CD14-positive monocyte (primary cell): ENCODE results near the gene FAM50A. TPM values are rescaled to one million over a fixed set of nuclear protein-coding genes. Genes with fewer than 3 reads are reported as not detected.

Experiments used
- DNase-seq, 3 donors: peaks; one replicate each; pipeline ENCODE4 v3.0.0-alpha.2; 2011 to 2022
- H2AFZ ChIP-seq: 2 replicates; pipeline ENCODE4 v1.6.0; 2012; ENCODE audit warnings: mild to moderate bottlenecking, low read depth, low read length, inconsistent platforms; ENCODE audit not compliant: insufficient read depth, poor library complexity, severe bottlenecking
- H3K27ac ChIP-seq, 2 donors: 1 replicate in 1 of 2; 2 replicates in 1 of 2; pipeline ENCODE4 v1.5.1; 2012 to 2013; ENCODE audit warnings: low read length in 2 of 2, control low read depth in 1 of 2, inconsistent platforms in 1 of 2, low read depth in 1 of 2, mild to moderate bottlenecking in 1 of 2
- H3K27me3 ChIP-seq, 2 donors: one replicate each; pipeline versions ENCODE4 v1.6.0 to v1.6.1; 2011 to 2013; ENCODE audit warnings: low read length in 2 of 2; ENCODE audit not compliant: control insufficient read depth in 2 of 2, insufficient read depth in 2 of 2
- H3K36me3 ChIP-seq, 2 donors: replicated peaks in 1 of 2; 1 replicate in 1 of 2; 2 replicates in 1 of 2; pipeline versions ENCODE4 v1.5.1 to v1.6.1; 2012 to 2013; ENCODE audit warnings: low read length in 2 of 2, control low read depth in 1 of 2, inconsistent platforms in 1 of 2, mild to moderate bottlenecking in 1 of 2; ENCODE audit not compliant: insufficient read depth in 2 of 2, control insufficient read depth in 1 of 2
- H3K4me1 ChIP-seq, 2 donors: 1 replicate in 1 of 2; 2 replicates in 1 of 2; pipeline versions ENCODE4 v1.5.1 to v1.6.1; 2012 to 2013; ENCODE audit warnings: low read length in 2 of 2, control low read depth in 1 of 2, inconsistent platforms in 1 of 2, mild to moderate bottlenecking in 1 of 2, moderate library complexity in 1 of 2; ENCODE audit not compliant: insufficient read depth in 2 of 2, control insufficient read depth in 1 of 2
- H3K4me2 ChIP-seq: replicated peaks from 2 replicates; pipeline ENCODE3; 2012; ENCODE audit warnings: low read length, moderate library complexity, mild to moderate bottlenecking; ENCODE audit not compliant: poor library complexity, severe bottlenecking; ENCODE audit errors: extremely low read depth
- H3K4me3 ChIP-seq, 3 experiments: fragments of 200-600 bp in 1 of 3; sonication (generic) in 1 of 3; replicated peaks in 1 of 3; 1 replicate in 2 of 3; 2 replicates in 1 of 3; pipeline ENCODE4 v1.5.1; 2011 to 2013; ENCODE audit warnings: low read length in 3 of 3, mild to moderate bottlenecking in 3 of 3, control low read depth in 2 of 3, low read depth in 2 of 3, inconsistent platforms in 1 of 3, moderate library complexity in 1 of 3
- H3K79me2 ChIP-seq: 2 replicates; pipeline ENCODE4 v1.6.0; 2012; ENCODE audit warnings: mild to moderate bottlenecking, control low read depth, inconsistent platforms, low read length, moderate library complexity; ENCODE audit not compliant: insufficient read depth
- H3K9ac ChIP-seq: 2 replicates; pipeline ENCODE4 v1.6.0; 2017; ENCODE audit warnings: low read length, mild to moderate bottlenecking; ENCODE audit not compliant: insufficient read depth, poor library complexity, severe bottlenecking
- H3K9me3 ChIP-seq, 2 donors: replicated peaks in 1 of 2; 1 replicate in 1 of 2; 2 replicates in 1 of 2; pipeline versions ENCODE4 v1.5.1 to v1.6.1; 2012 to 2013; ENCODE audit warnings: low read length in 2 of 2, control low read depth in 1 of 2; ENCODE audit not compliant: control insufficient read depth in 1 of 2, insufficient read depth in 1 of 2
- H4K20me1 ChIP-seq: 2 replicates; pipeline ENCODE4 v1.6.0; 2012; ENCODE audit warnings: mild to moderate bottlenecking, low read length, control low read depth, moderate library complexity; ENCODE audit not compliant: insufficient read depth
- H3K27ac Mint-ChIP-seq, 7 donors: one replicate each; pipeline ENCODE4 v1.8.0; 2020; ENCODE audit warnings: mild to moderate bottlenecking in 7 of 7, mixed read lengths in 7 of 7, moderate library complexity in 6 of 7, inconsistent platforms in 2 of 7
- H3K27me3 Mint-ChIP-seq, 3 donors: one replicate each; pipeline ENCODE4 v1.8.0; 2021 to 2022; ENCODE audit warnings: low read depth in 3 of 3, mild to moderate bottlenecking in 3 of 3, mixed read lengths in 3 of 3, moderate library complexity in 3 of 3, inconsistent platforms in 1 of 3
- H3K36me3 Mint-ChIP-seq, 2 donors: one replicate each; pipeline ENCODE4 v1.8.0; 2020; ENCODE audit warnings: mixed read lengths in 2 of 2, inconsistent platforms in 1 of 2, mild to moderate bottlenecking in 1 of 2
- H3K4me1 Mint-ChIP-seq: one replicate; pipeline ENCODE4 v1.8.0; 2020; ENCODE audit warnings: mild to moderate bottlenecking, mixed read lengths
- H3K4me3 Mint-ChIP-seq, 2 donors: one replicate each; pipeline ENCODE4 v1.8.0; 2020; ENCODE audit warnings: mild to moderate bottlenecking in 2 of 2, mixed read lengths in 2 of 2, moderate library complexity in 1 of 2
- H3K9me3 Mint-ChIP-seq, 7 donors: one replicate each; pipeline ENCODE4 v1.8.0; 2020 to 2022; ENCODE audit warnings: mixed read lengths in 7 of 7, mild to moderate bottlenecking in 6 of 7, moderate library complexity in 6 of 7, inconsistent platforms in 2 of 7
- CTCF ChIP-seq: fragments of 200-600 bp; IDR thresholded peaks from one replicate; pipeline ENCODE4 v1.8.0; 2022; ENCODE audit warnings: antibody characterized with exemption, mild to moderate bottlenecking
- whole genome bisulfite sequencing: methylation state at CpG from one replicate; pipeline ENCODE4 v1.1.5; 2013; ENCODE audit warnings: missing lambda C conversion rate; ENCODE audit not compliant: insufficient coverage; 5-methylcytosine and 5-hydroxymethylcytosine counted together
- intact Hi-C, 2 donors: fragments of 100-400 bp; cut with micrococcal nuclease; formaldehyde crosslinking; loops; one replicate each; pipeline versions ENCODE4 v1.15.0 to v1.15.1; 2023
- polyA plus RNA-seq, 3 donors: library from polyadenylated mRNA; depleted of rRNA in 1 of 3; unstranded in 2 of 3; stranded (reverse) in 1 of 3; fragments of 300-500 nt in 2 of 3; fragments of >200 nt in 1 of 3; fragmentation: Illumina TruSeq in 2 of 3; gene quantifications; 1 replicate in 2 of 3; 2 replicates in 1 of 3; pipeline ENCODE4 v1.2.3, GENCODE V29; 2012 to 2021

The FAM50A gene
- polyA plus RNA-seq, 3 donors = 23.9 to 88.9 (median 46.4) TPM

- no peaks in the 10 kb centered on the region for H3K36me3 ChIP-seq
- no peak overlapping the region for H3K4me2 ChIP-seq
- H3K4me3 Mint-ChIP-seq = no peak overlapping the region
- H3K27ac ChIP-seq = no peak overlapping the region
- H3K4me1 ChIP-seq = peaks cover 1 to 2% of the 10 kb centered on the region in 2 donors
- H3K79me2 ChIP-seq = no peaks in the 10 kb centered on the region
- H3K4me3 ChIP-seq = no peak overlapping the region
- peaks cover 0 to 1% of the 10 kb centered on the region in 2 donors for H3K27me3 ChIP-seq
- H3K9me3 Mint-ChIP-seq = peaks cover 0 to 10% (median 4%) of the 10 kb centered on the region in 7 donors
- no peak overlapping the region for H2AFZ ChIP-seq
- H3K9ac ChIP-seq = no peak overlapping the region
- H3K9me3 ChIP-seq = no peaks in the 10 kb centered on the region
- no peaks in the 10 kb centered on the region for H4K20me1 ChIP-seq
- H3K27me3 Mint-ChIP-seq = peaks cover 2 to 19% (median 13%) of the 10 kb centered on the region in 3 donors
- DNase-seq = no peak
- WGBS = 85% methylated on average over 11 of the region's 36 CpGs
- peaks cover 6% of the 10 kb centered on the region for H3K4me1 Mint-ChIP-seq
- no peak for TF ChIP-seq CTCF
- intact Hi-C loops = no loop called here
- H3K27ac Mint-ChIP-seq = no peak overlapping the region
- H3K36me3 Mint-ChIP-seq = no peaks in the 10 kb centered on the region
Observed at GRCh38 chrX:154463611-154464220, 19.8 kb downstream of the FAM50A start.

- Mint-ChIP-seq H3K36me3 (no peaks in the 10 kb centered on the region), H3K27me3 (peaks cover 0 to 13% (median 8%) of the 10 kb centered on the region in 3 donors), H3K9me3 (peaks cover 0 to 12% (median 6%) of the 10 kb centered on the region in 7 donors), H3K4me3 (no peak overlapping the region), H3K4me1 (no peaks in the 10 kb centered on the region), H3K27ac (no peak overlapping the region)
- H3K36me3 ChIP-seq = no peaks in the 10 kb centered on the region
- H2AFZ ChIP-seq = no peak overlapping the region
- H3K27ac ChIP-seq = no peak overlapping the region
- no peak for DNase-seq
- H3K27me3 ChIP-seq = no peaks in the 10 kb centered on the region
- H3K4me1 ChIP-seq = no peaks in the 10 kb centered on the region
- H3K79me2 ChIP-seq = no peaks in the 10 kb centered on the region
- no peak overlapping the region for H3K4me3 ChIP-seq
- no peak for TF ChIP-seq CTCF
- H4K20me1 ChIP-seq = no peaks in the 10 kb centered on the region
- no peak overlapping the region for H3K9ac ChIP-seq
- peaks cover 0 to 4% of the 10 kb centered on the region in 2 donors for H3K9me3 ChIP-seq
- 97% methylated on average over 16 of the region's 28 CpGs for WGBS
- intact Hi-C loops = no loop called here
- H3K4me2 ChIP-seq = no peak overlapping the region
Observed at GRCh38 chrX:154464806-154465365, 20.9 kb downstream of the FAM50A start.
